ENCODE data around the gene MANBA.

The MANBA gene

DNA sequence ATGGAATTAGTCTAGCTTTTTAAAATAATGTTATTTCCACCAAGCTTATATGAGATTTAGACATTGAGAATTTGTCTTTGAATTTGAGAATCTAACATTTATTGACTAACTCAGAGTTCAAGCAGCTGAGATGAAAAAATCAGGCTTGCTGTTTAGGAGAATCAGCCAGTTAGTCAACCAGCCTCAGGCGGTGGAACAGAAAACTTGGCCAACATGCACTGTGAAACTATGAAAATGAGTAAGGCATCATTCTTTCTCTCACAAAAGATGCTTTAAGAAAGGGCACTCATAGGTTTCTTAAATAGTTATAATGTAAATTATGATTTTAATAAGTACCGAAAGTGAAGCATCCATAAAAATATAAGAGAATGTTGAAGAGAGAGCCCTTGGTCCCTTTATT, 175.4 kb downstream of the MANBA start:
- DNase-seq (ENCODE audit: low read depth): no peak
- H3K4me3 ChIP-seq (ENCODE audit: control insufficient read depth, low read depth, low read length): no peak overlapping the region
- TF ChIP-seq, protein P1, sequence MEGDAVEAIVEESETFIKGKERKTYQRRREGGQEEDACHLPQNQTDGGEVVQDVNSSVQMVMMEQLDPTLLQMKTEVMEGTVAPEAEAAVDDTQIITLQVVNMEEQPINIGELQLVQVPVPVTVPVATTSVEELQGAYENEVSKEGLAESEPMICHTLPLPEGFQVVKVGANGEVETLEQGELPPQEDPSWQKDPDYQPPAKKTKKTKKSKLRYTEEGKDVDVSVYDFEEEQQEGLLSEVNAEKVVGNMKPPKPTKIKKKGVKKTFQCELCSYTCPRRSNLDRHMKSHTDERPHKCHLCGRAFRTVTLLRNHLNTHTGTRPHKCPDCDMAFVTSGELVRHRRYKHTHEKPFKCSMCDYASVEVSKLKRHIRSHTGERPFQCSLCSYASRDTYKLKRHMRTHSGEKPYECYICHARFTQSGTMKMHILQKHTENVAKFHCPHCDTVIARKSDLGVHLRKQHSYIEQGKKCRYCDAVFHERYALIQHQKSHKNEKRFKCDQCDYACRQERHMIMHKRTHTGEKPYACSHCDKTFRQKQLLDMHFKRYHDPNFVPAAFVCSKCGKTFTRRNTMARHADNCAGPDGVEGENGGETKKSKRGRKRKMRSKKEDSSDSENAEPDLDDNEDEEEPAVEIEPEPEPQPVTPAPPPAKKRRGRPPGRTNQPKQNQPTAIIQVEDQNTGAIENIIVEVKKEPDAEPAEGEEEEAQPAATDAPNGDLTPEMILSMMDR (conservative IDR thresholded peaks at IDR 0.05; ENCODE audit: control insufficient read depth, insufficient read depth, low read depth, low read length): no peak

- TF ChIP-seq, protein P1 (conservative IDR thresholded peaks at IDR 0.05; ENCODE audit: control insufficient read depth, insufficient read depth, low read depth, low read length): no peak
- no peak overlapping the region for H3K4me3 ChIP-seq (ENCODE audit: control insufficient read depth, low read depth, low read length)
- DNase-seq (ENCODE audit: low read depth): no peak
These were observed 176.7 kb downstream of the MANBA start for GRCh38 chr4:102584091-102584490.

All from fibroblast of mammary gland (primary cell).